HG03039 (cell line): ENCODE results near the gene P2RY4.
"Not testable (repeated sequence)": the region's sequence is repeated elsewhere in the genome, so short reads cannot be mapped to it uniquely, and the experiment has no call there.

ENCODE experiments used
- ATAC-seq: cut with Tn5 transposase; IDR thresholded peaks from one replicate; pipeline ENCODE4 v1.9.1; 2021; ENCODE audit warnings: mild to moderate bottlenecking, moderate library complexity; ENCODE audit not compliant: unreplicated experiment

P2RY4 gene

DNA sequence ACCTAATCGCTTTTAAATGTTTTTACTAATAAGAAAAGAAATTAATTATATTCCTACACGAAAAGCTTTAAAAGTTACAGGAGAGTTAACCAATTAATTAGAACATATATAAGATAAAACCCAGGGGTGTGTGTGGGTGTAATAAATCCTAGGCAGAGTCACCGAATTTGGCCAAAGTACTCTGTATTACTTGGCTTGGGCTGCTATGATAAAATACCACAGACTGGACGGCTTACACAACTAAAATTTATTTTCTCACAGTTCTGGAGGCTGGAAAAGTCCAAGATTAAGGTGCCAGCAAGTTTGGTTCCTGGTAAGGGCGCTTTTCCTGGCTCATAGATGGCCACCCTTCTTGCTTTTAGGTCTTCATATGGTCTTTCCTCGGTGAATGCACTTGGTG, 15.1 kb downstream of the P2RY4 start:
- ATAC-seq: no peak

DNA sequence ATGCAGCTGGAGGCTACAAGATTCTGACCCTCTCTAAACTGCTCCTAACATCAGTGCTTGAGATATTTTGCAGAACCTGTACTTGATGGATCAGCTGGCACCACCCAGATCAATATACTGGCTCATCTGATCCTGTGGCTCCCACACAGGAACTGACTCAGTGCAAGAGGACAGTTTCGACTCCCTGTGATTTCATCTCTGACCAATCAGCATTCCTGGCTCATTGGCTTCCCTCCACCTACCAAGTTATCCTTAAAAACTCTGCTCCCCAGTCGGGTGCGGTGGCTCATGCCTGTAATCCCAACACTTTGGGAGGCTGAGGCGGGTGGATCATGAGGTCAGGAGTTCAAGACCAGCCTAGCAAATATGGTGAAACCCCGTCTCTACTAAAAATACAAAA, 16.4 kb downstream of the P2RY4 start:
- ATAC-seq: not testable (repeated sequence)

DNA sequence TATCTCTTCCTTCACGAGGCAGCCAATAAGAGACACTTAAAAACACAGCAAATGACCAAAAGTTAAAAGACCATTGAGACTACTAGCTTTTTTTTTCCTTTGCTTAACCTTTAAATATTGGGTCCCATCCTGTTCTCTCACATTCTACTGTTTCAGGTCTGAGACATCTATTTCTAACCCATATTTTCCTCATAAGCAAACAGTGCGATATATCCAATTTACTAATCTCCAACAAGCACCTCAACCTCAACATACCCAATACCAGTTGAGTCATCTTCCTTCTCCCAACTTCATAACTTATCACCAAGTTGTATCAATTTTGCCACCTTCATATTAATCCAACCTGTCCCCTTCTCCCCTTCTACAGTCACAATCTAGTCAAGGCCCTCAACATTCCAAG, 18.5 kb downstream of the P2RY4 start:
- no peak for ATAC-seq

DNA sequence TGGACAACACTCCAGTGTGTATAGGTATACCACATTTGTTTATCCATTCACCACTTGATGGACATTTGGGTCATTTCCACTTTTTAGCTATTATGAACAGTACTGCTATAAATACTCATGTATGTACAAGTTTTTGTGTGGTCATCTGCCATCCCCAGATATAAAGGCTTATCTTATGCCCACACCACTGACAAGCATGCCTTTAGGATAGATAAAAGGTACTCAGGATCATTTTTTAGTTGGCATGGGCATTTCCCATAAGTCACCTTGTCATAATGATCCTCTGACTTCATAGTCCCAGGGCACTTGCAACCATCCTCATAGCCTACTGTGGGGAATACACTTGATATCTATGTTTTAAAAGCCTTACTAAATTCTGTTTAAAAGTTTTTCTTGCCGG, 19.3 kb downstream of the P2RY4 start:
- ATAC-seq: no peak

DNA sequence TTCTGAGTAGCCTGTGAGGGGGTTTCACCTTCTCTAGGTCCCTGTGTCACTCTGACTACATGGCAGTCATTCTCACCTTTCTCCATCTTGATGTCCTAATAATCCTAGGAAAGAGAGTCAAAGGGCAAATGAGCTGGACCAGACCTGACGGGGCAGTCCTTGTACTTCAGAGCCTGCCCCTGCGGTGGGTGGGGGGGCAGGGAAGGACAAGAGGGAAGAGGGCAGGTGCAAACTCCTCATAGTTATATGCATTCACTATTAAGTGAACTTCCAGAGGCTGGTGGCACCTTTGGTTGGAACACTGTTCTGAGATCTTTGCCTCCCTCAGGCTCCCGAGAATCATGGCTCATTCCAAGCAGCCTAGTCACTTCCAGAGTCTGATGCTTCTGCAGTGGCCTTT, 25.6 kb downstream of the P2RY4 start, which contains the start of gene AWAT1:
AWAT1 (plus strand) TSS at position 301 of the 400 bp plus-strand sequence; CDS start at position 342, 41 bp downstream.
- no peak for ATAC-seq

DNA sequence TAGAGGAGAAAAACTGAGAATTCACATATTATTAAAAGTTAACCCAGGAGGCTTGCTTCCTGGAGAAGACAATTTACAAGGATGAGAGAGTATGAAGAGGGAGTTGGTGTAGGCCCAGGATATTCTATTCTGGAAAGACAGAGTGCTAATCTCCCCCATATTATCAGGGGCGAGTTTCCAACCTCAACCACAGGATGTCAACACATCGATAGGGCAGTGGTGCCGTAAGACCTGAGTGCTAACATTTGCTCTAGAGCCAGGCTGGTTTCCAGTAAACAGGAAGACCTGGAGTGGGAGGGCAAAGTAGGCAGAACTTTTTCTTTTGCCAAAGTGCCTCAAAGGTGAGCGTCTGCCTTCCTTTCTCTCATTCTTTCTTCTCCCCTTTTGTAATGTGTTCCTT, 28.3 kb downstream of the P2RY4 start:
- ATAC-seq: no peak

DNA sequence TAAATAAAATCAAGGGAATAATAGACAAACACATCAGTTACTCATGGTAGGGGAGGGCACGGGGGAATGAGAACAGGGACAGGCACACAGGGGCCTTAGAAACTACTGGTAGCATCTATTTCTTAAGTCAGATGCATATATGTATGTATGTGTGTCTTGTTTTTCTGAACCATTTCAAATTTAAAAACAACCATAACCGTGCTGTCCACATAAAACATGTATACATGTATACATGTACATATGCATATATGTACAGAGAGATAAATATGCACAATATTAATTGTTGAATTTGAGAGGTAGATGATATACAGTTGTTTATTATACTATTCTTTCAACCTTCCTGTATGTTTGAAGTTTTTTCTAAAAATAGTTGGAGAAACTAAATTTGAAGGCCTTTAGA, 33.3 kb downstream of the P2RY4 start:
- ATAC-seq: no peak

DNA sequence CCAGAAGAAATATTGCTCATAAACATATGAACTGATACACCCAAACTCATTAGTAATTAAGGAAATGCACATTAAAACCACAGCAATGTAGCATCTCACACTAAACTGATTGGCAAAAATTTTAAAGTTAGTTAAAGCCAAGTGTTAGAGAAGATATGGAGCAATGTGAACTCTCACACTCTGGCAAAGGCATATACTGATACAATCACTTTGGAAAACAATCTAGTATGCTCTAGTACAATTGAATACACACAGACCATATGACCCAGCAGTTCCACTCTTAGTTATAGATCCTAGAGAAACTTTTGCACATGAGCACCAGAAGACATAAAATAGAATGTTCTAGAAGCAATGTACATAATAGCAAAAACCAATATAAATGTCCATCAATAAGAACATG, 34.0 kb downstream of the P2RY4 start:
- ATAC-seq: no peak

DNA sequence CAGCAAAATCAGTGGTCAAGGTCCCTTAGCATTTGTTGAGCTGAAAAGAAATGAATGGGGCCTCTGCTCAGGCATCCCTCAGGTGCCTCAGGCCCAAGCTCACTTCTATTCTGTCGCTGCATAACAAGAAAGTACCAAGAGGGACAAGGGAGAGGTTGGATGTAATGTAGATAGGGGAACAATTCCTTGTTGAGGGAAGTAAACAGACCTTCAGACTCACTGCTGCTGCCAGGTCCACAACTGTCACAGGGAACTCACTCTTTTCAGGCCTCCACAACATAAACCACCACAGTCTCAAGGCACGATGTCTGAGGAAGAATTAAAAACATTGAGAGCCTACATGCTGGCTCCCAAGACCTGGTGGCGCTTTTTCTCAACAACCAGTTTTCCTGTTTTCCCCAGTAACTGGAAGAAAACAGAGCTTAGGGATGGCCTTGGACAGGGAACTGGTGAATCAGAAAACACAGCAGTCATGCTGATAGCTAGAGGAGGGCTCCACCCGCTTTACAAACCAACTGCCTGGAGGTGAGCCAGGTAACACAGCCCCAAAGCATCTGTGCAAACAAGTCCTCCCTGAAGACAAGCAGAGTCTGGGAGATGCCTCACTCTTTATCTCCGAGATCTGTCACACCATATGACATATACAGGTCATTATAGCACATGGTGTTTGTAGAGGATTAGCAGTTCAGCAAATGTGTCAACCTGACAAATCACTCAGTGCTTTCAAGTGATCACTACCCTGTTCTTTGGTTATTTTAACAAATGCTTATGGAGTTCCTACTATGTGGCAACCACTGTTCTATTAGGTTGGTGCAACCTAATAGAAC, 39.9 kb downstream of the P2RY4 start:
- ATAC-seq: no peak

DNA sequence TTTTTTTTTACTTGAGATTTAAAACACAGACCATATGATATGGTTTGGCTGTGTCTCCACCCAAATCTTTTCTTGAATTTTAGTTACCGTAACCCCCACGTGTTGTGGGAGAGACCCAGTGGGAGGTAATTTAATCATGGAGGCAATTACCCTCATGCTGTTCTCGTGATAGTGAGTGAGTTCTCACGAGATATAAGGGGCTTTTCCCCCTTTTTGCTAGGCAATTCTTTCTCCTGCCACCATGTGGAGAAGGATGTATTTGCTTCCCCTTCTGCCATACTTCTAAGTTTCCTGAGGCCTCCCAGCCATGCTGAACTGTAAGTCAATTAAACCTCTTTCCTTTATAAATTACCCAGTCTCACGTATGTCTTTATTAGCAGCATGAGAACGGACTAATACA, 50.4 kb downstream of the P2RY4 start:
- not testable (repeated sequence) for ATAC-seq

DNA sequence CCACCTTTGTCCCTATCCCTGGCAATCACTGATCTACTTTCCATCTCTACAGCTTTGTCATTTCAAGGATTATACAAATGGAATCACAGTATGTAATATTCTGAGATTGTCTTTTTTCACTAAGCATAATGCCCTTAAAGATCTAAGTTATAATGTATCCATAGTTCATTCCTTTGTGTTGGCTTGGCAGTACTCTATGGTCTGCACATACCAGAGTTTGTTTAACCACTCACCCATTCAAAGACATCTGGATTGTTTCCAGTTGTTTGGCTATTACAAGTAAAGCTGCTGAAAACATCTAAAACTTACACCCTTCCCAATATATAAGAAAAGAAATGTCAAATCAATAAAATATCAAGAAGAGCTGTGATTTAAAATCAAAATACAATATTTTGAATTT, 51.5 kb downstream of the P2RY4 start:
- ATAC-seq: no peak
